H9 (cell line): ENCODE measurements around the gene MTA3. TPM values are rescaled to one million over a fixed set of nuclear protein-coding genes. Genes with fewer than 3 reads are reported as not detected.

Experiments
- DNase-seq: peaks from one replicate; pipeline ENCODE4 v3.0.0-alpha.2; 2017
- H2AFZ ChIP-seq: one replicate; pipeline ENCODE4 v1.6.1; 2013; ENCODE audit warnings: mild to moderate bottlenecking, low read length, control low read depth, moderate library complexity
- H2AK5ac ChIP-seq: 2 replicates; pipeline ENCODE4 v1.6.1; 2013; ENCODE audit warnings: low read length, control low read depth, mixed read lengths; ENCODE audit not compliant: insufficient read length
- H2BK120ac ChIP-seq: one replicate; pipeline ENCODE4 v1.6.1; 2013; ENCODE audit warnings: low read depth, mild to moderate bottlenecking, low read length, control low read depth, inconsistent platforms; ENCODE audit not compliant: poor library complexity, severe bottlenecking
- H2BK12ac ChIP-seq: 2 replicates; pipeline ENCODE4 v1.6.1; 2013; ENCODE audit warnings: low read length, control low read depth, mixed read lengths, low read depth; ENCODE audit not compliant: insufficient read length
- H2BK15ac ChIP-seq: 2 replicates; pipeline ENCODE4 v1.6.1; 2013; ENCODE audit warnings: low read depth, low read length, control low read depth
- H2BK20ac ChIP-seq: one replicate; pipeline ENCODE4 v1.6.1; 2013; ENCODE audit warnings: low read depth, mild to moderate bottlenecking, low read length, control low read depth, inconsistent platforms; ENCODE audit not compliant: poor library complexity, severe bottlenecking
- H2BK5ac ChIP-seq: 2 replicates; pipeline ENCODE4 v1.6.1; 2013; ENCODE audit warnings: low read length, control low read depth, mixed read lengths; ENCODE audit not compliant: insufficient read length
- H3K14ac ChIP-seq: 2 replicates; pipeline ENCODE4 v1.6.1; 2013; ENCODE audit warnings: low read length, control low read depth; ENCODE audit not compliant: insufficient read depth
- H3K18ac ChIP-seq: 2 replicates; pipeline ENCODE4 v1.6.1; 2013; ENCODE audit warnings: low read depth, mild to moderate bottlenecking, mixed read lengths, low read length, control low read depth; ENCODE audit not compliant: insufficient read length
- H3K23ac ChIP-seq: 2 replicates; pipeline ENCODE4 v1.6.1; 2013; ENCODE audit warnings: low read length, control low read depth, mixed read lengths, low read depth; ENCODE audit not compliant: insufficient read length
- H3K23me2 ChIP-seq: 2 replicates; pipeline ENCODE4 v1.6.1; 2013; ENCODE audit warnings: low read depth, mild to moderate bottlenecking, mixed read lengths, low read length, control low read depth; ENCODE audit not compliant: insufficient read length, poor library complexity, severe bottlenecking
- H3K27ac ChIP-seq: 2 replicates; pipeline ENCODE4 v1.5.1; 2013; ENCODE audit warnings: low read length, control low read depth, mixed read lengths, low read depth; ENCODE audit not compliant: insufficient read length
- H3K27me3 ChIP-seq: 2 replicates; pipeline ENCODE4 v1.6.1; 2013; ENCODE audit warnings: low read length, control low read depth, inconsistent platforms; ENCODE audit not compliant: insufficient read depth
- H3K4ac ChIP-seq: 2 replicates; pipeline ENCODE4 v1.6.1; 2013; ENCODE audit warnings: low read depth, mild to moderate bottlenecking, control low read depth, inconsistent platforms, low read length, moderate library complexity
- H3K4me1 ChIP-seq: 2 replicates; pipeline ENCODE4 v1.6.1; 2013; ENCODE audit warnings: low read length, control low read depth, inconsistent platforms; ENCODE audit not compliant: insufficient read depth
- H3K4me2 ChIP-seq: 2 replicates; pipeline ENCODE4 v1.6.1; 2013; ENCODE audit warnings: low read length, control low read depth, mixed read lengths; ENCODE audit not compliant: insufficient read length, insufficient read depth
- H3K56ac ChIP-seq: 2 replicates; pipeline ENCODE4 v1.6.1; 2013; ENCODE audit warnings: low read depth, mild to moderate bottlenecking, mixed read lengths, low read length, control low read depth; ENCODE audit not compliant: insufficient read length
- H3K79me1 ChIP-seq: 2 replicates; pipeline ENCODE4 v1.6.1; 2013; ENCODE audit warnings: low read depth, mild to moderate bottlenecking, moderate library complexity, low read length, control low read depth, inconsistent platforms; ENCODE audit not compliant: insufficient read depth, poor library complexity, severe bottlenecking
- H3K79me2 ChIP-seq: 2 replicates; pipeline ENCODE4 v1.6.1; 2013; ENCODE audit warnings: low read length, control low read depth, inconsistent platforms; ENCODE audit not compliant: insufficient read depth
- H3K9ac ChIP-seq: 2 replicates; pipeline ENCODE4 v1.6.1; 2013; ENCODE audit warnings: low read length, control low read depth, mixed read lengths; ENCODE audit not compliant: insufficient read length; ENCODE audit errors: extremely low read depth
- H3K9me3 ChIP-seq: one replicate; pipeline ENCODE4 v1.6.1; 2013; ENCODE audit warnings: low read depth, low read length, inconsistent platforms; ENCODE audit not compliant: control insufficient read depth
- H3T11ph ChIP-seq: one replicate; pipeline ENCODE4 v1.6.1; 2013; ENCODE audit warnings: mild to moderate bottlenecking, low read length, control low read depth, inconsistent platforms
- H4K20me1 ChIP-seq: one replicate; pipeline ENCODE4 v1.6.1; 2013; ENCODE audit not compliant: control insufficient read depth, insufficient read length, insufficient read depth
- H4K5ac ChIP-seq: 2 replicates; pipeline ENCODE4 v1.6.1; 2013; ENCODE audit warnings: low read depth, mild to moderate bottlenecking, mixed read lengths, low read length, control low read depth; ENCODE audit not compliant: insufficient read length
- H4K8ac ChIP-seq: replicated peaks from 2 replicates; pipeline ENCODE4 v1.6.1; 2013; ENCODE audit warnings: low read length, control low read depth, mixed read lengths, low read depth; ENCODE audit not compliant: insufficient read length
- H4K91ac ChIP-seq: 2 replicates; pipeline ENCODE4 v1.6.1; 2013; ENCODE audit warnings: low read depth, mild to moderate bottlenecking, moderate library complexity, mixed read lengths, low read length, control low read depth; ENCODE audit not compliant: insufficient read length
- H3K27ac Mint-ChIP-seq, 3 experiments: 2 replicates in 2 of 3; 3 replicates in 1 of 3; pipeline ENCODE4 v1.8.0; 2020 to 2021; ENCODE audit warnings: mixed read lengths in 3 of 3, mild to moderate bottlenecking in 1 of 3, moderate library complexity in 1 of 3
- H3K27me3 Mint-ChIP-seq: 2 replicates; pipeline ENCODE4 v1.8.0; 2021; ENCODE audit warnings: low read depth, mild to moderate bottlenecking, moderate library complexity, mixed read lengths
- H3K36me3 Mint-ChIP-seq, 3 experiments: 2 replicates in 2 of 3; 3 replicates in 1 of 3; pipeline ENCODE4 v1.8.0; 2020 to 2021; ENCODE audit warnings: low read depth in 3 of 3, mixed read lengths in 3 of 3; ENCODE audit not compliant: insufficient read depth in 1 of 3
- H3K4me1 Mint-ChIP-seq, 2 experiments: 2 replicates each; pipeline ENCODE4 v1.8.0; 2020; ENCODE audit warnings: mixed read lengths in 2 of 2
- H3K4me3 Mint-ChIP-seq, 2 experiments: 2 replicates in 1 of 2; 3 replicates in 1 of 2; pipeline ENCODE4 v1.8.0; 2020 to 2021; ENCODE audit warnings: mild to moderate bottlenecking in 2 of 2, mixed read lengths in 2 of 2, moderate library complexity in 1 of 2
- H3K9me3 Mint-ChIP-seq, 2 experiments: 2 replicates in 1 of 2; 3 replicates in 1 of 2; pipeline ENCODE4 v1.8.0; 2020; ENCODE audit warnings: mild to moderate bottlenecking in 2 of 2, mixed read lengths in 2 of 2, moderate library complexity in 1 of 2
- CTCF ChIP-seq: fragments of 200-600 bp; sonication (generic); conservative IDR thresholded peaks from 3 replicates; pipeline ENCODE4 v1.8.0; 2021; ENCODE audit warnings: antibody characterized with exemption, mild to moderate bottlenecking
- WGBS: extraction: QIAGEN DNeasy Blood & Tissue Kit; methylation state at CpG from one replicate; pipeline ENCODE4 v1.1.7; 2013; ENCODE audit warnings: missing lambda C conversion rate, low lambda C conversion rate, mixed read lengths; ENCODE audit not compliant: insufficient read length; ENCODE audit errors: extremely low coverage; 5-methylcytosine and 5-hydroxymethylcytosine counted together
- total RNA-seq: library from RNA; stranded (reverse); gene quantifications from 2 replicates; pipeline ENCODE4 v1.2.1, GENCODE V29; 2021

MTA3 gene
- total RNA-seq, 1 experiment from 2014 or later: 253 TPM

DNA sequence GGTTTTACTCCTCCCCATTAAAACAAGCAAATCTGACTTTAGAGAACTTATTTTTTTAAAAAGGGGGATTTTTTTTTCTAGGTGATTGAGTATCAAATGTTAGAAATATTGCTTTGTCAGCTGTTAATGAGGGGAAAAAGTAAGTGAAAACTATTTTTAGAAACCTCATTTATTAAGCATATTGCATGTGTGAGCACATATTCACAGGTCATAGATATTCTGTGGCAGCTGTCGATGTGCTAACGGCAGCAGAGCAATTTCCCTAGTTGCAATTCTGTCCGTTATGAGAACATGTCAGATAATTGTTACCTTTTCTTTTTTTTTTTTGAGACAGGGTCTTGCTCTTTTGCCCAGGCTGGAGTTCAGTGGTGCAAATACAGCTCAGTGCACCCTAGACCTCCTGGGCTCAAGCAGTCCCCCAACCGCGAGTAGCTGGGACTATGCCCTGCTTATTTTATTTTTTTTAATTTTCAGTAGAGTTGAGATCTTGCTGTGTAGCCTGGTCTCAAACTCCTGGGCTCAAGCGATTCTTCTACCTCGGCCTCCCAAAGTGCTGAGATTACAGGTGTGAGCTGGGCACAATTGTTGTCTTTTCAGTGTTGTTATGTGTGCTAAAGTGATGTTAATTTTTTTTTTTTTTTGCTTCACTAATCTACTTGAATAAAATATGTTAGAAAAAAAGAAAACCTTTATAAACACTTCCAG lies 69.8 kb downstream of the MTA3 start:
- Histone ChIP-seq H3T11ph (no peak overlapping the region), H4K8ac (no peak overlapping the region), H2BK15ac (no peak overlapping the region), H3K4ac (no peak overlapping the region), H3K18ac (no peak overlapping the region), H3K27ac (no peak overlapping the region), H4K91ac (no peak overlapping the region), H3K27me3 (no peaks in the 10 kb centered on the region), H2AFZ (no peak overlapping the region), H3K56ac (no peak overlapping the region), H3K23me2 (no peaks in the 10 kb centered on the region), H3K79me2 (peaks cover 2% of the 10 kb centered on the region; the same call in 1 of the 2 replicates), H4K5ac (no peak overlapping the region), H3K23ac (no peak overlapping the region), H3K14ac (no peak overlapping the region), H4K20me1 (no peaks in the 10 kb centered on the region), H3K9me3 (no peaks in the 10 kb centered on the region), H3K9ac (no peak overlapping the region), H3K4me2 (no peak overlapping the region), H2BK12ac (no peak overlapping the region), H2BK5ac (no peak overlapping the region), H2BK20ac (no peak overlapping the region), H2BK120ac (no peak overlapping the region), H2AK5ac (no peak overlapping the region), H3K4me1 (no peaks in the 10 kb centered on the region), H3K79me1 (peaks cover 22% of the 10 kb centered on the region)
- no peaks in the 10 kb centered on the region; the same call in 1 of the 2 replicates for H3K27me3 Mint-ChIP-seq
- H3K27ac Mint-ChIP-seq: peak overlapping the region in 2 of 3 experiments; percentile 48 to 90; a peak in 4 of 7 replicates
- TF ChIP-seq CTCF: no peak
- no peaks in the 10 kb centered on the region for H3K9me3 Mint-ChIP-seq
- no CpG with 5 or more reads among the region's 7 CpGs for WGBS
- H3K36me3 Mint-ChIP-seq: peaks cover 11 to 43% (median 35%) of the 10 kb centered on the region in 3 experiments; a peak in 6 of 7 replicates
- no peak for DNase-seq
- no peak overlapping the region; a peak in 1 of 5 replicates for H3K4me3 Mint-ChIP-seq
- H3K4me1 Mint-ChIP-seq: peaks cover 25 to 37% of the 10 kb centered on the region in 2 experiments
